K562 (cell line): ENCODE data around the gene TELO2. TPM values are rescaled to one million over a fixed set of nuclear protein-coding genes. Genes with fewer than 3 reads are reported as not detected.

ENCODE experiments used
- ATAC-seq: fragments of 200-7000 bp; cut with Tn5 transposase; 3 replicates; pipeline ENCODE4 v1.9.1; 2020; ENCODE audit warnings: moderate library complexity
- BruUV-seq: library from RNA; stranded (reverse); fragments of 400-500 nt; replicated peaks from 2 replicates; lab custom pipeline; 2021; lab: Mats Ljungman, UMichigan
- CTCF ChIA-PET: fragments of 300-600 bp; formaldehyde crosslinking; extraction: SDS; loops from one replicate; lab custom pipeline; 2021; ENCODE audit warnings: low intra/inter-chr PET ratio; lab: Yijun Ruan, JAX
- POLR2A ChIA-PET: fragments of 300-600, 350-650 bp; sonication (Branson Sonifier 250); formaldehyde crosslinking; extraction: SDS; loops from one replicate; lab custom pipeline; 2021; ENCODE audit warnings: antibody characterized with exemption, inconsistent platforms; lab: Yijun Ruan, JAX
- DNase-seq, 4 experiments: peaks; one replicate each; pipeline versions ENCODE4 v3.0.0 to v3.0.0-alpha.2; 2011 to 2018; ENCODE audit warnings: low spot score in 3 of 4, mixed read lengths in 3 of 4; ENCODE audit errors: extremely low read depth in 1 of 4
- FAIRE-seq: peaks from 2 replicates; lab custom pipeline; 2011; peaks lifted over from hg19 to GRCh38; lab: Jason Lieb, UNC
- H2AFZ ChIP-seq: 2 replicates; pipeline ENCODE4 v1.6.0; 2011; ENCODE audit warnings: low read depth, low read length, control low read depth, inconsistent platforms
- H3K27ac ChIP-seq: fragments of 200-600 bp; 3 replicates; pipeline ENCODE4 v1.8.0; 2011; ENCODE audit warnings: low read depth, mild to moderate bottlenecking, control low read depth, inconsistent platforms, low read length, moderate library complexity, mixed read lengths; ENCODE audit errors: extremely low read depth
- H3K27me3 ChIP-seq, 2 experiments: fragments of 300-600 bp in 1 of 2; 2 replicates in 1 of 2; 3 replicates in 1 of 2; pipeline versions ENCODE4 v1.6.0 to v1.8.0; 2011; ENCODE audit warnings: inconsistent platforms in 2 of 2, low read length in 2 of 2, mild to moderate bottlenecking in 1 of 2, mixed read lengths in 1 of 2, moderate library complexity in 1 of 2; ENCODE audit not compliant: control insufficient read depth in 2 of 2, insufficient read depth in 2 of 2
- H3K36me3 ChIP-seq: fragments of 300-600 bp; 3 replicates; pipeline ENCODE4 v1.8.0; 2011; ENCODE audit warnings: mild to moderate bottlenecking, low read length, inconsistent platforms; ENCODE audit not compliant: control insufficient read depth, insufficient read depth
- H3K4me1 ChIP-seq, 2 experiments: fragments of 200-600 bp in 1 of 2; replicated peaks in 1 of 2; 2 replicates in 1 of 2; 3 replicates in 1 of 2; pipeline versions ENCODE4 v1.5.1 to v1.8.0; 2011; ENCODE audit warnings: inconsistent platforms in 2 of 2, low read length in 2 of 2, mild to moderate bottlenecking in 1 of 2, mixed read lengths in 1 of 2, moderate library complexity in 1 of 2; ENCODE audit not compliant: control insufficient read depth in 2 of 2, insufficient read depth in 2 of 2
- H3K4me2 ChIP-seq: 2 replicates; pipeline ENCODE4 v1.6.1; 2011; ENCODE audit warnings: low read length, control low read depth, inconsistent platforms, mixed read lengths; ENCODE audit not compliant: insufficient read depth
- H3K4me3 ChIP-seq: fragments of 200-600 bp; sonication (generic), shearing (Covaris generic); 2 replicates; pipeline ENCODE4 v1.5.1; 2016; ENCODE audit warnings: control low read depth, inconsistent platforms
- H3K79me2 ChIP-seq: fragments of 200-600 bp; 3 replicates; pipeline ENCODE4 v1.8.0; 2011; ENCODE audit warnings: low read length, inconsistent platforms; ENCODE audit not compliant: control insufficient read depth, insufficient read depth
- H3K9ac ChIP-seq, 2 experiments: 2 replicates each; pipeline versions ENCODE4 v1.6.0 to v1.6.1; 2011; ENCODE audit warnings: low read depth in 2 of 2, low read length in 2 of 2, control low read depth in 1 of 2, inconsistent platforms in 1 of 2, mild to moderate bottlenecking in 1 of 2, mixed read lengths in 1 of 2; ENCODE audit not compliant: insufficient read depth in 1 of 2
- H3K9me1 ChIP-seq: one replicate; pipeline ENCODE4 v1.6.0; 2011; ENCODE audit warnings: inconsistent platforms, mild to moderate bottlenecking, low read length, moderate library complexity; ENCODE audit not compliant: control insufficient read depth, insufficient read depth
- H3K9me3 ChIP-seq: replicated peaks from 2 replicates; pipeline ENCODE4 v1.5.1; 2011; ENCODE audit warnings: low read depth, low read length, inconsistent platforms; ENCODE audit not compliant: control insufficient read depth, insufficient read depth
- H4K20me1 ChIP-seq: replicated peaks from 2 replicates; pipeline ENCODE4 v1.6.1; 2011; ENCODE audit warnings: low read length, inconsistent platforms, mixed read lengths; ENCODE audit not compliant: control insufficient read depth, insufficient read depth
- BRD4 ChIP-seq: fragments of 200-600 bp; sonication (generic); IDR thresholded peaks from 2 replicates; pipeline ENCODE4 v1.6.1; 2017; ENCODE audit warnings: inconsistent platforms
- COPS2 ChIP-seq: fragments of 450-650 bp; conservative IDR thresholded peaks from 2 replicates; pipeline ENCODE4 v1.6.1; 2016; ENCODE audit warnings: mild to moderate bottlenecking, moderate library complexity
- CREB1 ChIP-seq, 2 experiments: sonication (generic) in 1 of 2; formaldehyde crosslinking in 1 of 2; IDR thresholded peaks; 2 replicates each; pipeline versions ENCODE4 v1.6.1 to v1.8.0; 2012 to 2022; ENCODE audit warnings: inconsistent platforms in 1 of 2, mild to moderate bottlenecking in 1 of 2, missing genetic modification reagents in 1 of 2, moderate library complexity in 1 of 2
- KAT7 ChIP-seq: sonication (generic); formaldehyde crosslinking; IDR thresholded peaks from 2 replicates; pipeline ENCODE4 v1.8.0; 2022; ENCODE audit warnings: missing genetic modification reagents, mild to moderate bottlenecking, borderline replicate concordance
- MYC ChIP-seq, 2 experiments: fragments of 250-450 bp in 1 of 2; sonication (Bioruptor Pico) in 1 of 2; IDR thresholded peaks; 2 replicates each; pipeline versions ENCODE4 v1.5.1 to v1.6.1; 2012 to 2021; ENCODE audit warnings: low read depth in 2 of 2, borderline replicate concordance in 1 of 2, improper control_type of control experiment in 1 of 2, low read length in 1 of 2, mild to moderate bottlenecking in 1 of 2, moderate library complexity in 1 of 2
- PCBP2 ChIP-seq: fragments of 200-400 bp; formaldehyde crosslinking; IDR thresholded peaks from 2 replicates; pipeline ENCODE4 v1.6.1; 2018; ENCODE audit warnings: low read length, low read depth, mild to moderate bottlenecking, moderate library complexity; ENCODE audit not compliant: poor library complexity, severe bottlenecking
- RB1 ChIP-seq: fragments of 450-650 bp; IDR thresholded peaks from 2 replicates; pipeline ENCODE4 v1.6.1; 2017; ENCODE audit warnings: low read depth, mild to moderate bottlenecking
- RBFOX2 ChIP-seq: fragments of 200-400 bp; formaldehyde crosslinking; IDR thresholded peaks from 2 replicates; pipeline ENCODE4 v1.6.1; 2017; ENCODE audit warnings: low read depth, mild to moderate bottlenecking, low read length, moderate library complexity
- SIN3A ChIP-seq, 2 experiments: fragments of 150-350 bp in 1 of 2; IDR thresholded peaks; 2 replicates each; pipeline ENCODE4 v1.6.1; 2011 to 2016; ENCODE audit warnings: borderline replicate concordance in 2 of 2, low read depth in 2 of 2, low read length in 2 of 2, mild to moderate bottlenecking in 2 of 2, moderate library complexity in 2 of 2; ENCODE audit not compliant: control insufficient read depth in 1 of 2
- WHSC1 ChIP-seq: IDR thresholded peaks from one replicate; pipeline ENCODE4 v1.6.1; 2012; ENCODE audit warnings: low read length, control low read depth, inconsistent platforms
- YY1 ChIP-seq, 3 experiments: IDR thresholded peaks; 2 replicates each; pipeline ENCODE4 v1.6.1; 2011; ENCODE audit warnings: low read length in 2 of 3, mild to moderate bottlenecking in 2 of 3, moderate library complexity in 2 of 3, borderline replicate concordance in 1 of 3, control low read depth in 1 of 3, low read depth in 1 of 3; ENCODE audit not compliant: insufficient read depth in 3 of 3, insufficient replicate concordance in 2 of 3, control insufficient read depth in 1 of 3, insufficient read length in 1 of 3; ENCODE audit errors: extremely low read depth in 1 of 3
- WGBS: fragments of 100-300 bp; shearing (Covaris generic); methylation state at CpG from one replicate; pipeline ENCODE4 v1.1.6; 2016; ENCODE audit warnings: low coverage, mixed read lengths; ENCODE audit not compliant: insufficient coverage; ENCODE audit errors: missing lambda C conversion rate; 5-methylcytosine and 5-hydroxymethylcytosine counted together
- in situ Hi-C: fragments of 300-500 bp; cut with MboI; formaldehyde crosslinking; loops from 4 replicates; pipeline ENCODE4 v1.15.0; 2018; ENCODE audit warnings: inconsistent platforms, mixed read lengths
- intact Hi-C: fragments of 100-400 bp; cut with micrococcal nuclease; formaldehyde crosslinking; loops from 2 replicates; pipeline ENCODE4 v1.14.2; 2022
- polyA plus RNA-seq, 8 experiments: library from polyadenylated mRNA; depleted of rRNA in 4 of 8; stranded (reverse) in 5 of 8; unstranded in 3 of 8; fragments of >200 nt; fragmentation: Nextera tagmentation in 2 of 8; fragmentation: Illumina TruSeq in 1 of 8; extraction: Ambion mirVana in 2 of 8; extraction: Trizol in 1 of 8; gene quantifications; 2 replicates each; pipeline versions ENCODE4 v1.2.1 to v1.2.3, GENCODE V29; 2011 to 2014; ENCODE audit warnings: inconsistent platforms in 1 of 8, missing spikeins in 1 of 8
- total RNA-seq, 7 experiments: library from RNA; depleted of rRNA in 6 of 7; stranded (reverse); fragments of >200 nt in 6 of 7; fragmentation: Illumina TruSeq in 2 of 7; extraction: Trizol in 2 of 7; gene quantifications; 2 replicates each; pipeline versions ENCODE4 v1.2.1 to v1.2.3, GENCODE V29; 2011 to 2021; ENCODE audit warnings: low replicate concordance in 1 of 7
- TF ChIP-seq, protein P1 (sequence below), 2 experiments: IDR thresholded peaks; 2 replicates each; pipeline ENCODE4 v1.6.1; 2011; ENCODE audit warnings: borderline replicate concordance in 1 of 2, control low read depth in 1 of 2, low read depth in 1 of 2, low read length in 1 of 2, mild to moderate bottlenecking in 1 of 2, mixed read lengths in 1 of 2, moderate library complexity in 1 of 2; ENCODE audit not compliant: insufficient read depth in 1 of 2, insufficient read length in 1 of 2, poor library complexity in 1 of 2, severe bottlenecking in 1 of 2; ENCODE audit errors: extremely low read depth in 1 of 2

Gene TELO2
- total and polyA plus RNA-seq, 9 of the 15 experiments (the other 6 are each of a cell fraction or from before 2014, with no cell fraction given) = 0.51 to 91.8 (median 14.5) TPM

DNA sequence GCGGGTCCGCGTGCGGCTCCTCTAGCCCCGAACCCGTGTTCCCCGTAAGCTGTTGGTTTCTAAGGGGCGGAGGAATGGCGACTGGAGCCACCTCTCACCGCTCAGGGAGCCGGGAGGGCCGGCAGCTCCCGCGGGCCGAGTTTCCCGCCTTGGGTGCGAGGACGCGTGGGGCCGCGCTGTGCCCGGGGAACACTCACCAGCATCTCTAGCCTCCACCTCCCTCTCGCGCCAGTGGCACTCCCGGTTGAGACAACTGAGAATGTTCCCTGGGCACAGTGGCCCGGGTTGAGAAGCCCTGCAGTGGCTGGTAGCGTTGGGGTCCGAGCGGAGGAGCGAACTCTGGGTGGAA lies 560 bp downstream of the TELO2 start:
- H3K9ac ChIP-seq = peak overlapping the region; percentile 78 to 99
- in situ Hi-C loops = no loop called here
- ATAC-seq = peak; percentile 50
- H3K36me3 ChIP-seq = peaks cover 45% of the 10 kb centered on the region; the same call in 2 of the 3 replicates
- 1% methylated on average over 17 of the region's 30 CpGs for WGBS
- TF ChIP-seq KAT7 (CRISPR knock-in tag) (0 out of 2 replicates have a peak, but pooled peaks have one; percentile 6), COPS2 (no peak), CREB1 (IDR thresholded peaks at IDR 0.05) (no peak), CREB1 (CRISPR knock-in tag; IDR thresholded peaks at IDR 0.05) (0 out of 2 replicates have a peak, but pooled peaks have one; percentile 3), RB1 (0 out of 2 replicates have a peak, but pooled peaks have one; percentile 4), MYC (IDR thresholded peaks at IDR 0.05; ENCODE audit: low read depth, low read length) (0 out of 2 replicates have a peak, but pooled peaks have one; percentile 3), MYC (CRISPR knock-in tag; IDR thresholded peaks at IDR 0.05; ENCODE audit: borderline replicate concordance, low read depth) (no peak), PCBP2 (no peak), BRD4 (no peak), WHSC1 (no peak), SIN3A (IDR thresholded peaks at IDR 0.05; ENCODE audit: borderline replicate concordance in 2 of 2, control insufficient read depth in 1 of 2, low read depth in 2 of 2, low read length in 2 of 2) (peak in 1 of 2 experiments; percentile 22; a peak in 1 of 4 replicates), YY1 (IDR thresholded peaks at IDR 0.05; ENCODE audit: borderline replicate concordance in 1 of 3, control insufficient read depth in 1 of 3, extremely low read depth in 1 of 3, insufficient read depth in 3 of 3, insufficient read length in 1 of 3, insufficient replicate concordance in 2 of 3, low read depth in 1 of 3, low read length in 2 of 3) (peak in 1 of 3 experiments; percentile 34), RBFOX2 (peak; percentile 65)
- TF ChIP-seq, protein P1, sequence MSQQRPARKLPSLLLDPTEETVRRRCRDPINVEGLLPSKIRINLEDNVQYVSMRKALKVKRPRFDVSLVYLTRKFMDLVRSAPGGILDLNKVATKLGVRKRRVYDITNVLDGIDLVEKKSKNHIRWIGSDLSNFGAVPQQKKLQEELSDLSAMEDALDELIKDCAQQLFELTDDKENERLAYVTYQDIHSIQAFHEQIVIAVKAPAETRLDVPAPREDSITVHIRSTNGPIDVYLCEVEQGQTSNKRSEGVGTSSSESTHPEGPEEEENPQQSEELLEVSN (IDR thresholded peaks at IDR 0.05; ENCODE audit: borderline replicate concordance in 1 of 2, extremely low read depth in 1 of 2, insufficient read depth in 1 of 2, insufficient read length in 1 of 2, low read depth in 1 of 2, low read length in 1 of 2, poor library complexity in 1 of 2, severe bottlenecking in 1 of 2) = peak; percentile 62 to 92
- TF ChIP-seq, all 486 proteins: peak for 8
- peaks cover 16 to 54% of the 10 kb centered on the region in 2 experiments; a peak in 3 of 5 replicates for H3K4me1 ChIP-seq
- H3K27me3 ChIP-seq = no peaks in the 10 kb centered on the region
- peak overlapping the region; percentile 87 for H3K4me2 ChIP-seq
- ChIA-PET CTCF (interaction anchor here (0.6 kb wide), 1 partner anchor 120 kb away, joined by 3 read pairs; no protein-coding TSS in a partner anchor), POLR2A (interaction anchor here (0.6 to 2.6 kb wide), 8 partner anchors 8 to 801 kb away, joined by 3 to 13 read pairs (median 3); partner anchors contain the start of genes CRAMP1, IFT140 and MAPK8IP3)
- peak overlapping the region; percentile 94 for H2AFZ ChIP-seq
- peak in 1 of 4 experiments; percentile 37 for DNase-seq
- H3K4me3 ChIP-seq = peak overlapping the region; percentile 92
- H3K9me3 ChIP-seq = no peaks in the 10 kb centered on the region
- no peak for FAIRE-seq
- peaks cover 32% of the 10 kb centered on the region for H3K79me2 ChIP-seq
- TSS peak; percentile 85 for BruUV-seq
- H3K9me1 ChIP-seq = no peaks in the 10 kb centered on the region
- peak overlapping the region; percentile 94 for H3K27ac ChIP-seq
- intact Hi-C loops = no loop called here
- H4K20me1 ChIP-seq = peaks cover 7% of the 10 kb centered on the region; the same call in 1 of the 2 replicates
